A549 treated with AZD9567 at 1 μM for 4 hours (cell line): Measurements from ENCODE around the gene PPP1R1B. TPM values are rescaled to one million over a fixed set of nuclear protein-coding genes. Genes with fewer than 3 reads are reported as not detected.

Source experiments
- total RNA-seq: library from RNA; stranded (reverse); fragments of 200-300 nt; extraction: Qiagen RNA extraction; gene quantifications from 5 replicates; pipeline ENCODE4 v1.2.3, GENCODE V29; 2022; ENCODE audit not compliant: insufficient read depth

Gene PPP1R1B
- total RNA-seq: 0.10 TPM in 2 of 5 replicates, not detected in the others

GRCh38 chr17:39626171-39627046 is at the start of gene PPP1R1B:
Gene PPP1R1B (plus strand): TSS chr17:39626952. CDS start chr17:39627393, 441 bp downstream.

GRCh38 chr17:39607851-39608130 is 19.0 kb upstream of the PPP1R1B start, which contains the start of gene NEUROD2:
Gene NEUROD2 (minus strand): TSS chr17:39607920. CDS start chr17:39606599, 1,321 bp downstream.

GRCh38 chr17:39636927-39637736 is 10.4 kb downstream of the PPP1R1B start, which contains the start of gene STARD3:
Gene STARD3 (plus strand): TSS chr17:39637144. CDS start chr17:39653532, 16,388 bp downstream.

GRCh38 chr17:39664581-39665561 is 38.1 kb downstream of the PPP1R1B start, which contains the start of gene TCAP:
Gene TCAP (plus strand): TSS chr17:39665349. CDS start chr17:39665360, 11 bp downstream.

GRCh38 chr17:39667945-39668924 is 41.5 kb downstream of the PPP1R1B start, which contains the start of gene PNMT:
Gene PNMT (plus strand): TSS chr17:39668453. CDS start chr17:39668476, 23 bp downstream.

Other genes with a start within 250 kb of the PPP1R1B start
- gene FBXL20, start 225.3 kb upstream of the PPP1R1B start, total RNA-seq: 6.4 to 7.9 TPM (median 7.8 TPM) in 5 replicates
- 26.9 to 33.4 TPM (median 32.9 TPM) in 5 replicates for gene MED1, start 175.7 kb upstream of the PPP1R1B start, total RNA-seq
- gene CDK12, start 165.5 kb upstream of the PPP1R1B start, total RNA-seq: 27.3 to 38.5 TPM (median 37.1 TPM) in 5 replicates
- gene NEUROD2, start 19.0 kb upstream of the PPP1R1B start, total RNA-seq: 0.01 TPM in 1 of 5 replicates, not detected in the others
- gene STARD3, start 10.2 kb downstream of the PPP1R1B start, total RNA-seq: 43.6 to 58.7 TPM (median 56.7 TPM) in 5 replicates
- gene TCAP, start 38.4 kb downstream of the PPP1R1B start, total RNA-seq: 0.88 to 1.0 TPM (median 0.98 TPM) in 4 of 5 replicates, not detected in the other
- 0.23 to 0.27 TPM (median 0.25 TPM) in 4 of 5 replicates, not detected in the other for gene PNMT, start 41.5 kb downstream of the PPP1R1B start, total RNA-seq
- gene PGAP3, start 61.1 kb downstream of the PPP1R1B start, total RNA-seq: 7.5 to 9.6 TPM (median 8.1 TPM) in 5 replicates
- gene ERBB2, start 73.1 kb downstream of the PPP1R1B start, total RNA-seq: 30.5 to 37.4 TPM (median 34.2 TPM) in 5 replicates
- gene MIEN1, start 103.6 kb downstream of the PPP1R1B start, total RNA-seq: 77.1 to 100 TPM (median 93.0 TPM) in 5 replicates
- 2.3 to 4.8 TPM (median 3.2 TPM) in 5 replicates for gene GRB7, start 111.0 kb downstream of the PPP1R1B start, total RNA-seq
- gene IKZF3, start 237.4 kb downstream of the PPP1R1B start, total RNA-seq: not detected in 5 replicates
- not detected in 5 replicates for gene ZPBP2, start 241.2 kb downstream of the PPP1R1B start, total RNA-seq